ENCODE data around the gene DDC. TPM values are rescaled to one million over a fixed set of nuclear protein-coding genes. Genes with fewer than 3 reads are reported as not detected.

The DDC gene
- total RNA-seq, 1 donor from 2014 or later = not detected

DNA sequence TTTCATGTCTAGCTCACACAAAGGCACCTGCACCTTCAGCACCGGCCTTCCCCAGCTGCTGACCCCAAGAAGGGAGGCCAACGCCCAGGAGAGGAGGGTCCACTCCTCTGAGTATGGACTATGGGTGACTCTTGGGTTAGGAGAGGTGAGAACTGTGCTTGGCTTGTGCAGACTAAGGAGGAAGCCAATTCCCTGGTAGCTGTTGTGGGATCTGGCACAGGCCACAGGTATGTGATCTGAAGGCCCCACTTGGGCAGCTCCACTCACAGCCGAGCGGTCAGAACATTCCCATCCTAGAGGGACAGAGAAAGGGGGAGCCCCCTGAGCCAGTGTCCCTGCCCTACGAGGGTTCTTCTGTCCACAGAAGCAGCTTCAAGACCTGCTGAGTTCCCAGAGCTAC, 62.3 kb downstream of the DDC start:
- peaks cover 4% of the 10 kb centered on the region for H3K9me3 Mint-ChIP-seq (ENCODE audit: low read depth)
- H3K27ac Mint-ChIP-seq (ENCODE audit: unreplicated experiment) = peak overlapping the region; percentile 70
- H3K4me3 Mint-ChIP-seq (ENCODE audit: unreplicated experiment) = no peak overlapping the region
- DNase-seq (ENCODE audit: low spot score) = peak; percentile 59
- TF ChIP-seq, protein P1, sequence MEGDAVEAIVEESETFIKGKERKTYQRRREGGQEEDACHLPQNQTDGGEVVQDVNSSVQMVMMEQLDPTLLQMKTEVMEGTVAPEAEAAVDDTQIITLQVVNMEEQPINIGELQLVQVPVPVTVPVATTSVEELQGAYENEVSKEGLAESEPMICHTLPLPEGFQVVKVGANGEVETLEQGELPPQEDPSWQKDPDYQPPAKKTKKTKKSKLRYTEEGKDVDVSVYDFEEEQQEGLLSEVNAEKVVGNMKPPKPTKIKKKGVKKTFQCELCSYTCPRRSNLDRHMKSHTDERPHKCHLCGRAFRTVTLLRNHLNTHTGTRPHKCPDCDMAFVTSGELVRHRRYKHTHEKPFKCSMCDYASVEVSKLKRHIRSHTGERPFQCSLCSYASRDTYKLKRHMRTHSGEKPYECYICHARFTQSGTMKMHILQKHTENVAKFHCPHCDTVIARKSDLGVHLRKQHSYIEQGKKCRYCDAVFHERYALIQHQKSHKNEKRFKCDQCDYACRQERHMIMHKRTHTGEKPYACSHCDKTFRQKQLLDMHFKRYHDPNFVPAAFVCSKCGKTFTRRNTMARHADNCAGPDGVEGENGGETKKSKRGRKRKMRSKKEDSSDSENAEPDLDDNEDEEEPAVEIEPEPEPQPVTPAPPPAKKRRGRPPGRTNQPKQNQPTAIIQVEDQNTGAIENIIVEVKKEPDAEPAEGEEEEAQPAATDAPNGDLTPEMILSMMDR (IDR thresholded peaks at IDR 0.05) = no peak
- H3K27me3 Mint-ChIP-seq (ENCODE audit: low read depth) = peaks cover 11% of the 10 kb centered on the region
- peaks cover 3% of the 10 kb centered on the region for H3K36me3 Mint-ChIP-seq (ENCODE audit: low read depth)
- peaks cover 30% of the 10 kb centered on the region for H3K4me1 Mint-ChIP-seq (ENCODE audit: low read depth)

DNA sequence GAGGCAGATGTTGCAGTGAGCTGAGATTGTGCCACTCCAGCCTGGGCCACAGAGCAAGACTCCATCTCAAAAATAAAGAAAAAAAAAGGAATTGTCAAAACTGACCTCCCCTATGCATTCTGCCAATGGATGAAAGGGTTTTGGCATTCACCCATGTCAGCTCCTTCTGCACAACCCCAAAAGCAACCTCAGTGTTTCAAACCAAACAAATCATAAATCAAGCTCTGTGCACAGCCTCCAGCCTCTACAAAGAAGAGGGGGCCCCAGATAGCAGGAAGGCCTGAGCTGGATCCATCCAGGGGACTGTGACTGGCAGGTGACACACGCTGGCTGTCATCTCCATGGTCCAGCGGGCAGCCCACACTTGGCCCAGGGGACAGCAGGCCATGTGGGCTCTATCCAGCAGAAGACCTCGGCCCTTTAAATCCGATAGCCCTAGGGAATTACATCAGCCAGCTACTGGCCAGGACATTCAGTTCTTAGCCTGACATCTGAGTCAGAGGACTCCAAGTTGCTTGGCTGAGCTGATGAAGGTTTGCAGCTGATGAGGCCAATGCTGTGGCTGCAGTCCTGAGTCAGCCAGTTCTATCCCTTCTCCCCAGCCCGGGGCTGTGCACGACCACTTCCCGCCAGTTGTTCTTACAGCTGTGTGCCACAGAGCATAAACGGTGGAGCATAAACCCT, 63.1 kb downstream of the DDC start:
- Mint-ChIP-seq H3K4me1 (ENCODE audit: low read depth) (peaks cover 31% of the 10 kb centered on the region), H3K4me3 (ENCODE audit: unreplicated experiment) (no peak overlapping the region), H3K27me3 (ENCODE audit: low read depth) (peaks cover 17% of the 10 kb centered on the region), H3K36me3 (ENCODE audit: low read depth) (peaks cover 3% of the 10 kb centered on the region), H3K9me3 (ENCODE audit: low read depth) (peaks cover 4% of the 10 kb centered on the region), H3K27ac (ENCODE audit: unreplicated experiment) (peak overlapping the region; percentile 70)
- TF ChIP-seq, protein P1 (IDR thresholded peaks at IDR 0.05) = no peak
- no peak for DNase-seq (ENCODE audit: low spot score)

DNA sequence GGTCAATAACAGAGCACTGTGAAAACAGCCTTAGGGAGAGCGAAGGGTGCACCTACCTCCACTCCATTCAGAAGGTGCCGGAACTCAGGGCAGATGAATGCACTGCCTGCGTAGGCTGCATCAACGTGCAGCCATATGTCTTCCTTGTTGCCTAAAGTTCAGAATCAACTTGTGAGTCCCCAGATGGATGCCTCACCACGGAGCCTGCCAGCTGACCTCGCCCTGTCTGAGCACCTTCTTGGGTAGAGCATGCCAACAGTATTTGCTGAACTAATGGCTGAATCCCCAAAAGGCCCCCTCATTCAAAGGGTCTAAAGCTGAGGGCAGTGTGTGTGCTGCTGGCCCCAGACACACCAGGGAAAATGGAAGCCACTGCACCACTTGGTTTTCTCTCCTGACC, 66.1 kb downstream of the DDC start:
- Mint-ChIP-seq H3K27ac (ENCODE audit: unreplicated experiment) (no peak overlapping the region), H3K4me1 (ENCODE audit: low read depth) (peaks cover 29% of the 10 kb centered on the region), H3K4me3 (ENCODE audit: unreplicated experiment) (no peak overlapping the region), H3K36me3 (ENCODE audit: low read depth) (peaks cover 3% of the 10 kb centered on the region), H3K27me3 (ENCODE audit: low read depth) (peaks cover 21% of the 10 kb centered on the region), H3K9me3 (ENCODE audit: low read depth) (peaks cover 4% of the 10 kb centered on the region)
- TF ChIP-seq, protein P1 (IDR thresholded peaks at IDR 0.05) = no peak
- no peak for DNase-seq (ENCODE audit: low spot score)

DNA sequence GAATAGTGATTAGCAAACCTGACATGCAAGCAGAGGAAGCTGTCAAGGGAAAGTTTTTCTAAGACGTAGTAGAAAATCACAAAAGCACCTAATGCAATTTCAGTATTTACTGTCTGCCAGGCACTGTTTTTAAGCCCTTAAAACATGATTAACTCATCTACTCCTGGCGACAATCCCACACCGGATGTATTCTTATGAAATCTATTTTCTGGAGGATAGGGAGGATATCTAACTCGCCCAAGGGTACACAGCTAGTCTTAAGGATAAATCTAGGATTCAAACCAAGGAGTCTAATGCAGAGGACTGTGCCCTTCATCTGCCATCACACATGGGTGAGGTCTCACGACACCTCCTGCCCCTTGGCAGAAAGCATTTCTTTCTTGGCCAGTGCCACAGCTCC, 67.2 kb downstream of the DDC start:
- peaks cover 4% of the 10 kb centered on the region for H3K9me3 Mint-ChIP-seq (ENCODE audit: low read depth)
- TF ChIP-seq, protein P1 (IDR thresholded peaks at IDR 0.05) = no peak
- no peak overlapping the region for H3K4me3 Mint-ChIP-seq (ENCODE audit: unreplicated experiment)
- no peak overlapping the region for H3K27ac Mint-ChIP-seq (ENCODE audit: unreplicated experiment)
- no peak for DNase-seq (ENCODE audit: low spot score)
- peaks cover 25% of the 10 kb centered on the region for H3K27me3 Mint-ChIP-seq (ENCODE audit: low read depth)
- peaks cover 25% of the 10 kb centered on the region for H3K4me1 Mint-ChIP-seq (ENCODE audit: low read depth)
- H3K36me3 Mint-ChIP-seq (ENCODE audit: low read depth) = peaks cover 3% of the 10 kb centered on the region

DNA sequence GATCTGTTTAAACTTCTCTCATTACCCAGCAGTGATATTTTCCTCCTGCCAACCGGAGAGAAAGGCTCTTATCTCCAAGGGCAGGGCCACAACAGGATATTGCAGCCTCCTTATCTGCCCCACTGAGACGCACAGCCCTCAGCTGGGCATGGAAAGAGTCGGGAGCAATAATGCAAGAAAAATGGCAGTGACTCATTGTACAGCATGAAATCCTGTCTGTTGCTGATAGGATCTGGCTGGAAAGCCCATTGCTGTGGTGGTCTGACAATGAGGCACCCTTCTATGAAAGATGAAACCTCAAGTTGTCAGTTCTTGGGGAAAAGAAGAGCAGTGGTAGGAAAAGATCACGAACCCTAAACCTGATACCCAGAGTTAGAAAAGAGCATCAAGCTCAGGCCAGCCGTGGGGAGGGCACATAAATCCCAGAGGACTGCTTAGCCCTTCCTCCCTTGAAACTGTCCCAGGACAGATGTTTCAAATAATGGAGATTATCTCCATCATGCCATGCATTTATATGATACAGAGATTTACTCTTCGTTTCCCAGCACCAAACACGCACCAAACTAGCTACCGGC, 68.0 kb downstream of the DDC start:
- Mint-ChIP-seq H3K27me3 (ENCODE audit: low read depth) (peaks cover 33% of the 10 kb centered on the region), H3K36me3 (ENCODE audit: low read depth) (peaks cover 3% of the 10 kb centered on the region), H3K4me3 (ENCODE audit: unreplicated experiment) (no peak overlapping the region), H3K27ac (ENCODE audit: unreplicated experiment) (no peak overlapping the region), H3K9me3 (ENCODE audit: low read depth) (peaks cover 4% of the 10 kb centered on the region), H3K4me1 (ENCODE audit: low read depth) (peaks cover 17% of the 10 kb centered on the region)
- TF ChIP-seq, protein P1 (IDR thresholded peaks at IDR 0.05) = no peak
- DNase-seq (ENCODE audit: low spot score) = no peak
